Measurements from ENCODE around the gene GNE. TPM values are rescaled to one million over a fixed set of nuclear protein-coding genes. Genes with fewer than 3 reads are reported as not detected.

GNE gene
- total RNA-seq, 1 experiment from 2014 or later, result 8.4 TPM

DNA sequence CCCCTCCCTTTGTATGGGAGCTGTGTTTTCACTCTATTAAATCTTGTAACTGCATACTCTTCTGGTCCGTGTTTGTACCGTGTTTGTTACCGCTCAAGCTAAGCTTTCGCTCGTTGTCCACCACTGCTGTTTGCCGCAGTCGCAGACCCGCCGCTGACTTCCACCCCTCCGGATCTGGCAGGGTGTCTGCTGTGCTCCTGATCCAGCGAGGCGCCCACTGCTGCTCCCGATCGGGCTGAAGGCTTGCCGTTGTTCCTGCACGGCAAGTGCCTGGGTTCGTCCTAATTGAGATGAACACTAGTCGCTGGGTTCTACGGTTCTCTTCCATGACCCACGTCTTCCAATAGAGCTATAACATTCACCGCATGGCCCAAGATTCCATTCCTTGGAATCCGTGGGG is 6.6 kb upstream of the GNE start:
- no peak overlapping the region for H3K9ac ChIP-seq (ENCODE audit: low read length)
- BruUV-seq (replicated peaks), result no TSS peak
- H4K20me1 ChIP-seq (ENCODE audit: insufficient read depth), result no peaks in the 10 kb centered on the region
- no peak overlapping the region for H3K27ac ChIP-seq (ENCODE audit: low read depth, low read length)
- H3K4me2 ChIP-seq (ENCODE audit: low read length), result no peak overlapping the region
- no peaks in the 10 kb centered on the region for H3K27me3 ChIP-seq (ENCODE audit: insufficient read depth, low read length)
- no peak overlapping the region for H2AFZ ChIP-seq (ENCODE audit: low read depth, low read length, poor library complexity, severe bottlenecking)
- ATAC-seq, result no peak
- TF ChIP-seq EGR1 (IDR thresholded peaks at IDR 0.05; ENCODE audit: low read depth) (no peak), RAD21 (IDR thresholded peaks at IDR 0.05; ENCODE audit: low read depth) (no peak), SRF (IDR thresholded peaks at IDR 0.05; ENCODE audit: low read depth) (no peak), TCF7L2 (IDR thresholded peaks at IDR 0.05; ENCODE audit: borderline replicate concordance, extremely low read depth, insufficient read depth, insufficient read length) (no peak), FOSL1 (IDR thresholded peaks at IDR 0.05; ENCODE audit: low read depth) (no peak)
- TF ChIP-seq, protein P1, sequence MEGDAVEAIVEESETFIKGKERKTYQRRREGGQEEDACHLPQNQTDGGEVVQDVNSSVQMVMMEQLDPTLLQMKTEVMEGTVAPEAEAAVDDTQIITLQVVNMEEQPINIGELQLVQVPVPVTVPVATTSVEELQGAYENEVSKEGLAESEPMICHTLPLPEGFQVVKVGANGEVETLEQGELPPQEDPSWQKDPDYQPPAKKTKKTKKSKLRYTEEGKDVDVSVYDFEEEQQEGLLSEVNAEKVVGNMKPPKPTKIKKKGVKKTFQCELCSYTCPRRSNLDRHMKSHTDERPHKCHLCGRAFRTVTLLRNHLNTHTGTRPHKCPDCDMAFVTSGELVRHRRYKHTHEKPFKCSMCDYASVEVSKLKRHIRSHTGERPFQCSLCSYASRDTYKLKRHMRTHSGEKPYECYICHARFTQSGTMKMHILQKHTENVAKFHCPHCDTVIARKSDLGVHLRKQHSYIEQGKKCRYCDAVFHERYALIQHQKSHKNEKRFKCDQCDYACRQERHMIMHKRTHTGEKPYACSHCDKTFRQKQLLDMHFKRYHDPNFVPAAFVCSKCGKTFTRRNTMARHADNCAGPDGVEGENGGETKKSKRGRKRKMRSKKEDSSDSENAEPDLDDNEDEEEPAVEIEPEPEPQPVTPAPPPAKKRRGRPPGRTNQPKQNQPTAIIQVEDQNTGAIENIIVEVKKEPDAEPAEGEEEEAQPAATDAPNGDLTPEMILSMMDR (IDR thresholded peaks at IDR 0.05 in 2 of 3, conservative IDR thresholded peaks at IDR 0.05 in 1 of 3; ENCODE audit: borderline replicate concordance in 1 of 3, insufficient read depth in 1 of 3, low read depth in 2 of 3, low read length in 2 of 3), result no peak
- H3K36me3 ChIP-seq (ENCODE audit: control insufficient read depth in 1 of 2, insufficient read depth in 2 of 2, low read length in 2 of 2), result no peaks in the 10 kb centered on the region
- ChIA-PET RAD21 (ENCODE audit: low non-redundant PET in 1 of 2, low total read pairs in 2 of 2, uncharacterized antibody in 2 of 2, unreplicated experiment in 2 of 2) (no interaction called here), POLR2A (no interaction called here), CTCF (no interaction called here)
- no peak for DNase-seq (ENCODE audit: low read depth, low spot score)
- H3K4me3 ChIP-seq (replicated peaks in 1 of 2; ENCODE audit: low read depth in 1 of 2, low read length in 2 of 2), result no peak overlapping the region
- H3K9me3 ChIP-seq (ENCODE audit: control insufficient read depth in 1 of 2, insufficient read depth in 1 of 2, low read depth in 1 of 2, low read length in 2 of 2), result no peaks in the 10 kb centered on the region
- no peaks in the 10 kb centered on the region for H3K79me2 ChIP-seq (ENCODE audit: insufficient read depth, low read length)
- intact Hi-C loops (cut with micrococcal nuclease), result no loop called here
- H3K9me2 ChIP-seq (ENCODE audit: insufficient read depth), result no peaks in the 10 kb centered on the region
- peaks cover 0 to 8% of the 10 kb centered on the region in 2 experiments; a peak in 1 of 4 replicates for H3K4me1 ChIP-seq (ENCODE audit: control insufficient read depth in 1 of 2, insufficient read depth in 2 of 2, low read length in 2 of 2)

DNA sequence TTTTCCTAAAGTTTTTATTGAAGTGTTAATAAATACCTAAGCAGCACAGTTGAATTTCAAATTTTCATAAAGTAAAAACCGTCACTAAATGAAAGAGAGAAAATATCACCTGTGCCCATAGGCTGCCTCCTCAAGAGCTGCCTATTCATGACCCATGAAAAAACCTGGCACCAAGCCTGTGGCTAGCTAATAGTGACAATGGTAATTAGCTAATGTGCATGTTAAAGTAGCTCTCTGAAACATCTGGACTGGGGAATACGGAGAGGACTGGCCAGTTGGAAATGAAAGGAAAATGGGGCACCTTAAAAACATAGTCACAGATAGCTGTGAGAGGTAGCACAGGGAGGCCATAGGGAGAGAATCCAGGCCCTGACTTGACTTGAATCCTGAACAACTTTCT is 5.4 kb upstream of the GNE start:
- no peak for TF ChIP-seq SRF (IDR thresholded peaks at IDR 0.05; ENCODE audit: low read depth)
- no peak for TF ChIP-seq EGR1 (IDR thresholded peaks at IDR 0.05; ENCODE audit: low read depth)
- no peak for TF ChIP-seq YY1 (IDR thresholded peaks at IDR 0.05; ENCODE audit: extremely low read depth, insufficient replicate concordance, low read depth, low read length)
- no peak for TF ChIP-seq SP1 (IDR thresholded peaks at IDR 0.05; ENCODE audit: low read depth)
- TF ChIP-seq CEBPB (IDR thresholded peaks at IDR 0.05; ENCODE audit: low read depth), result no peak
- TF ChIP-seq, protein P2, sequence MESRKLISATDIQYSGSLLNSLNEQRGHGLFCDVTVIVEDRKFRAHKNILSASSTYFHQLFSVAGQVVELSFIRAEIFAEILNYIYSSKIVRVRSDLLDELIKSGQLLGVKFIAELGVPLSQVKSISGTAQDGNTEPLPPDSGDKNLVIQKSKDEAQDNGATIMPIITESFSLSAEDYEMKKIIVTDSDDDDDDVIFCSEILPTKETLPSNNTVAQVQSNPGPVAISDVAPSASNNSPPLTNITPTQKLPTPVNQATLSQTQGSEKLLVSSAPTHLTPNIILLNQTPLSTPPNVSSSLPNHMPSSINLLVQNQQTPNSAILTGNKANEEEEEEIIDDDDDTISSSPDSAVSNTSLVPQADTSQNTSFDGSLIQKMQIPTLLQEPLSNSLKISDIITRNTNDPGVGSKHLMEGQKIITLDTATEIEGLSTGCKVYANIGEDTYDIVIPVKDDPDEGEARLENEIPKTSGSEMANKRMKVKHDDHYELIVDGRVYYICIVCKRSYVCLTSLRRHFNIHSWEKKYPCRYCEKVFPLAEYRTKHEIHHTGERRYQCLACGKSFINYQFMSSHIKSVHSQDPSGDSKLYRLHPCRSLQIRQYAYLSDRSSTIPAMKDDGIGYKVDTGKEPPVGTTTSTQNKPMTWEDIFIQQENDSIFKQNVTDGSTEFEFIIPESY (IDR thresholded peaks at IDR 0.05; ENCODE audit: extremely low read depth, insufficient replicate concordance, low read length), result no peak
- Histone ChIP-seq H3K9me3 (ENCODE audit: control insufficient read depth in 1 of 2, insufficient read depth in 1 of 2, low read depth in 1 of 2, low read length in 2 of 2) (no peaks in the 10 kb centered on the region), H3K79me2 (ENCODE audit: insufficient read depth, low read length) (no peaks in the 10 kb centered on the region), H3K27me3 (ENCODE audit: insufficient read depth, low read length) (no peaks in the 10 kb centered on the region), H4K20me1 (ENCODE audit: insufficient read depth) (no peaks in the 10 kb centered on the region), H3K27ac (ENCODE audit: low read depth, low read length) (no peak overlapping the region), H3K9me2 (ENCODE audit: insufficient read depth) (no peaks in the 10 kb centered on the region), H3K4me2 (ENCODE audit: low read length) (no peak overlapping the region), H3K36me3 (ENCODE audit: control insufficient read depth in 1 of 2, insufficient read depth in 2 of 2, low read length in 2 of 2) (no peaks in the 10 kb centered on the region), H3K4me1 (ENCODE audit: control insufficient read depth in 1 of 2, insufficient read depth in 2 of 2, low read length in 2 of 2) (peaks cover 0 to 12% of the 10 kb centered on the region in 2 experiments; a peak in 2 of 4 replicates), H3K9ac (ENCODE audit: low read length) (no peak overlapping the region), H3K4me3 (replicated peaks in 1 of 2; ENCODE audit: low read depth in 1 of 2, low read length in 2 of 2) (no peak overlapping the region), H2AFZ (ENCODE audit: low read depth, low read length, poor library complexity, severe bottlenecking) (no peak overlapping the region)
- BruUV-seq (replicated peaks), result no TSS peak
- no peak for DNase-seq (ENCODE audit: low read depth, low spot score)
- ChIA-PET RAD21 (ENCODE audit: low non-redundant PET in 1 of 2, low total read pairs in 2 of 2, uncharacterized antibody in 2 of 2, unreplicated experiment in 2 of 2) (no interaction called here), CTCF (no interaction called here), POLR2A (no interaction called here)
- intact Hi-C loops (cut with micrococcal nuclease), result no loop called here
- ATAC-seq, result no peak
